K562 (cell line): ENCODE measurements around the gene ARRB2. TPM values are rescaled to one million over a fixed set of nuclear protein-coding genes. Genes with fewer than 3 reads are reported as not detected.

ENCODE experiments used
- ATAC-seq: fragments of 200-7000 bp; cut with Tn5 transposase; 3 replicates; pipeline ENCODE4 v1.9.1; 2020; ENCODE audit warnings: moderate library complexity
- BruUV-seq: library from RNA; stranded (reverse); fragments of 400-500 nt; replicated peaks from 2 replicates; lab custom pipeline; 2021; lab: Mats Ljungman, UMichigan
- CTCF ChIA-PET: fragments of 300-600 bp; formaldehyde crosslinking; extraction: SDS; loops from one replicate; lab custom pipeline; 2021; ENCODE audit warnings: low intra/inter-chr PET ratio; lab: Yijun Ruan, JAX
- POLR2A ChIA-PET: fragments of 300-600, 350-650 bp; sonication (Branson Sonifier 250); formaldehyde crosslinking; extraction: SDS; loops from one replicate; lab custom pipeline; 2021; ENCODE audit warnings: antibody characterized with exemption, inconsistent platforms; lab: Yijun Ruan, JAX
- DNase-seq, 4 experiments: peaks; one replicate each; pipeline versions ENCODE4 v3.0.0 to v3.0.0-alpha.2; 2011 to 2018; ENCODE audit warnings: low spot score in 3 of 4, mixed read lengths in 3 of 4; ENCODE audit errors: extremely low read depth in 1 of 4
- FAIRE-seq: peaks from 2 replicates; lab custom pipeline; 2011; peaks lifted over from hg19 to GRCh38; lab: Jason Lieb, UNC
- H2AFZ ChIP-seq: 2 replicates; pipeline ENCODE4 v1.6.0; 2011; ENCODE audit warnings: low read depth, low read length, control low read depth, inconsistent platforms
- H3K27ac ChIP-seq: fragments of 200-600 bp; 3 replicates; pipeline ENCODE4 v1.8.0; 2011; ENCODE audit warnings: low read depth, mild to moderate bottlenecking, control low read depth, inconsistent platforms, low read length, moderate library complexity, mixed read lengths; ENCODE audit errors: extremely low read depth
- H3K27me3 ChIP-seq, 2 experiments: fragments of 300-600 bp in 1 of 2; 2 replicates in 1 of 2; 3 replicates in 1 of 2; pipeline versions ENCODE4 v1.6.0 to v1.8.0; 2011; ENCODE audit warnings: inconsistent platforms in 2 of 2, low read length in 2 of 2, mild to moderate bottlenecking in 1 of 2, mixed read lengths in 1 of 2, moderate library complexity in 1 of 2; ENCODE audit not compliant: control insufficient read depth in 2 of 2, insufficient read depth in 2 of 2
- H3K36me3 ChIP-seq: fragments of 300-600 bp; 3 replicates; pipeline ENCODE4 v1.8.0; 2011; ENCODE audit warnings: mild to moderate bottlenecking, low read length, inconsistent platforms; ENCODE audit not compliant: control insufficient read depth, insufficient read depth
- H3K4me1 ChIP-seq, 2 experiments: fragments of 200-600 bp in 1 of 2; replicated peaks in 1 of 2; 2 replicates in 1 of 2; 3 replicates in 1 of 2; pipeline versions ENCODE4 v1.5.1 to v1.8.0; 2011; ENCODE audit warnings: inconsistent platforms in 2 of 2, low read length in 2 of 2, mild to moderate bottlenecking in 1 of 2, mixed read lengths in 1 of 2, moderate library complexity in 1 of 2; ENCODE audit not compliant: control insufficient read depth in 2 of 2, insufficient read depth in 2 of 2
- H3K4me2 ChIP-seq: 2 replicates; pipeline ENCODE4 v1.6.1; 2011; ENCODE audit warnings: low read length, control low read depth, inconsistent platforms, mixed read lengths; ENCODE audit not compliant: insufficient read depth
- H3K4me3 ChIP-seq: fragments of 200-600 bp; sonication (generic), shearing (Covaris generic); 2 replicates; pipeline ENCODE4 v1.5.1; 2016; ENCODE audit warnings: control low read depth, inconsistent platforms
- H3K79me2 ChIP-seq: fragments of 200-600 bp; 3 replicates; pipeline ENCODE4 v1.8.0; 2011; ENCODE audit warnings: low read length, inconsistent platforms; ENCODE audit not compliant: control insufficient read depth, insufficient read depth
- H3K9ac ChIP-seq, 2 experiments: 2 replicates each; pipeline versions ENCODE4 v1.6.0 to v1.6.1; 2011; ENCODE audit warnings: low read depth in 2 of 2, low read length in 2 of 2, control low read depth in 1 of 2, inconsistent platforms in 1 of 2, mild to moderate bottlenecking in 1 of 2, mixed read lengths in 1 of 2; ENCODE audit not compliant: insufficient read depth in 1 of 2
- H3K9me1 ChIP-seq: one replicate; pipeline ENCODE4 v1.6.0; 2011; ENCODE audit warnings: inconsistent platforms, mild to moderate bottlenecking, low read length, moderate library complexity; ENCODE audit not compliant: control insufficient read depth, insufficient read depth
- H3K9me3 ChIP-seq: replicated peaks from 2 replicates; pipeline ENCODE4 v1.5.1; 2011; ENCODE audit warnings: low read depth, low read length, inconsistent platforms; ENCODE audit not compliant: control insufficient read depth, insufficient read depth
- H4K20me1 ChIP-seq: replicated peaks from 2 replicates; pipeline ENCODE4 v1.6.1; 2011; ENCODE audit warnings: low read length, inconsistent platforms, mixed read lengths; ENCODE audit not compliant: control insufficient read depth, insufficient read depth
- DACH1 ChIP-seq: fragments of 450-650 bp; IDR thresholded peaks from 2 replicates; pipeline ENCODE4 v1.6.1; 2018; ENCODE audit not compliant: partially characterized antibody
- E2F8 ChIP-seq: fragments of 450-650 bp; IDR thresholded peaks from 2 replicates; pipeline ENCODE4 v1.7.1; 2018; ENCODE audit warnings: mild to moderate bottlenecking, low read depth; ENCODE audit not compliant: partially characterized antibody
- JUN ChIP-seq, 2 experiments: sonication (generic) in 1 of 2; formaldehyde crosslinking in 1 of 2; IDR thresholded peaks; 2 replicates each; pipeline versions ENCODE4 v1.6.1 to v1.8.0; 2012 to 2022; ENCODE audit warnings: borderline replicate concordance in 2 of 2, mild to moderate bottlenecking in 2 of 2, improper control_type of control experiment in 1 of 2, low read depth in 1 of 2, low read length in 1 of 2, missing genetic modification reagents in 1 of 2
- KLF13 ChIP-seq: fragments of 450-650 bp; IDR thresholded peaks from 2 replicates; pipeline ENCODE4 v1.6.1; 2016; ENCODE audit warnings: missing genetic modification characterization, low read depth, mild to moderate bottlenecking, missing compliant biosample characterization, moderate library complexity, borderline replicate concordance
- MBD1 ChIP-seq: fragments of 250-450 bp; sonication (Bioruptor Pico); IDR thresholded peaks from 2 replicates; pipeline ENCODE4 v1.8.0; 2022; ENCODE audit warnings: inconsistent platforms
- MITF ChIP-seq: IDR thresholded peaks from 2 replicates; pipeline ENCODE4 v1.6.1; 2014; ENCODE audit warnings: antibody characterized with exemption
- PHTF2 ChIP-seq: fragments of 250-450 bp; sonication (Bioruptor Pico); IDR thresholded peaks from 2 replicates; pipeline ENCODE4 v1.5.0; 2021; ENCODE audit warnings: mild to moderate bottlenecking
- SNAPC5 ChIP-seq: fragments of 250-450 bp; sonication (Bioruptor Pico); IDR thresholded peaks from 2 replicates; pipeline ENCODE4 v1.8.0; 2021; ENCODE audit warnings: moderate library complexity, mild to moderate bottlenecking, inconsistent platforms
- WGBS: fragments of 100-300 bp; shearing (Covaris generic); methylation state at CpG from one replicate; pipeline ENCODE4 v1.1.6; 2016; ENCODE audit warnings: low coverage, mixed read lengths; ENCODE audit not compliant: insufficient coverage; ENCODE audit errors: missing lambda C conversion rate; 5-methylcytosine and 5-hydroxymethylcytosine counted together
- in situ Hi-C: fragments of 300-500 bp; cut with MboI; formaldehyde crosslinking; loops from 4 replicates; pipeline ENCODE4 v1.15.0; 2018; ENCODE audit warnings: inconsistent platforms, mixed read lengths
- intact Hi-C: fragments of 100-400 bp; cut with micrococcal nuclease; formaldehyde crosslinking; loops from 2 replicates; pipeline ENCODE4 v1.14.2; 2022
- polyA plus RNA-seq, 8 experiments: library from polyadenylated mRNA; depleted of rRNA in 4 of 8; stranded (reverse) in 5 of 8; unstranded in 3 of 8; fragments of >200 nt; fragmentation: Nextera tagmentation in 2 of 8; fragmentation: Illumina TruSeq in 1 of 8; extraction: Ambion mirVana in 2 of 8; extraction: Trizol in 1 of 8; gene quantifications; 2 replicates each; pipeline versions ENCODE4 v1.2.1 to v1.2.3, GENCODE V29; 2011 to 2014; ENCODE audit warnings: inconsistent platforms in 1 of 8, missing spikeins in 1 of 8
- total RNA-seq, 7 experiments: library from RNA; depleted of rRNA in 6 of 7; stranded (reverse); fragments of >200 nt in 6 of 7; fragmentation: Illumina TruSeq in 2 of 7; extraction: Trizol in 2 of 7; gene quantifications; 2 replicates each; pipeline versions ENCODE4 v1.2.1 to v1.2.3, GENCODE V29; 2011 to 2021; ENCODE audit warnings: low replicate concordance in 1 of 7

ARRB2 gene
- total and polyA plus RNA-seq, 9 of the 15 experiments (the other 6 are each of a cell fraction or from before 2014, with no cell fraction given): 0.79 to 15.3 (median 8.8) TPM

GRCh38 chr17:4753392-4753791, 43.0 kb downstream of the ARRB2 start:
- TF ChIP-seq DACH1 (peak; percentile 48), PHTF2 (CRISPR knock-in tag) (no peak), MITF (no peak)
- DNase-seq (no peak), ATAC-seq (no peak), FAIRE-seq (no peak)
- Histone ChIP-seq H4K20me1 (no peaks in the 10 kb centered on the region), H3K27ac (no peak overlapping the region), H3K4me3 (no peak overlapping the region), H3K4me2 (no peak overlapping the region), H3K27me3 (peaks cover 19 to 30% of the 10 kb centered on the region in 2 experiments; a peak in 4 of 5 replicates), H3K9me1 (no peaks in the 10 kb centered on the region), H3K9ac (no peak overlapping the region), H3K4me1 (no peaks in the 10 kb centered on the region), H3K36me3 (no peaks in the 10 kb centered on the region), H2AFZ (no peak overlapping the region), H3K9me3 (no peaks in the 10 kb centered on the region), H3K79me2 (no peaks in the 10 kb centered on the region)
- ChIA-PET POLR2A (interaction anchor here (1.4 kb wide), 1 partner anchor 12 kb away, joined by 3 read pairs; no protein-coding TSS in a partner anchor), CTCF (no interaction called here)
- WGBS: 0% methylated on average over 1 of the region's 1 CpG
- intact Hi-C loops (no loop called here), in situ Hi-C loops (no loop called here)
- BruUV-seq: no TSS peak

GRCh38 chr17:4759776-4760236, 49.4 kb downstream of the ARRB2 start:
- no peak for FAIRE-seq
- WGBS: 2% methylated on average over 10 of the region's 10 CpGs
- peak in 1 of 4 experiments; percentile 24 for DNase-seq
- TF ChIP-seq JUN (IDR thresholded peaks at IDR 0.05; ENCODE audit: borderline replicate concordance, low read depth, low read length) (no peak), JUN (CRISPR knock-in tag; IDR thresholded peaks at IDR 0.05; ENCODE audit: borderline replicate concordance) (no peak), E2F8 (no peak), KLF13 (tag) (no peak), MBD1 (CRISPR knock-in tag) (no peak), SNAPC5 (CRISPR knock-in tag) (no peak)

More at GRCh38 chr17:4759776-4760236, 49.4 kb downstream of the ARRB2 start:
- H3K9me1 ChIP-seq: no peaks in the 10 kb centered on the region
- no peaks in the 10 kb centered on the region for H3K9me3 ChIP-seq
- H3K4me3 ChIP-seq: no peak overlapping the region
- no peaks in the 10 kb centered on the region for H3K36me3 ChIP-seq
- ChIA-PET POLR2A (no interaction called here), CTCF (no interaction called here)
- no TSS peak for BruUV-seq
- intact Hi-C loops (no loop called here), in situ Hi-C loops (no loop called here)
- H3K79me2 ChIP-seq: no peaks in the 10 kb centered on the region
- H2AFZ ChIP-seq: no peak overlapping the region
- ATAC-seq: no peak; the same call in 2 of the 3 replicates
- no peak overlapping the region for H3K4me2 ChIP-seq
- peaks cover 8 to 21% of the 10 kb centered on the region in 2 experiments; a peak in 4 of 5 replicates for H3K27me3 ChIP-seq
- H3K9ac ChIP-seq: no peak overlapping the region
- no peak overlapping the region for H3K27ac ChIP-seq
- no peaks in the 10 kb centered on the region; a peak in 2 of 5 replicates for H3K4me1 ChIP-seq
- H4K20me1 ChIP-seq: no peaks in the 10 kb centered on the region
